NCI-H1092 treated with DMSO at 0.1 percent for 48 hours (cell line): Measurements from ENCODE around the gene MCCC2.
"Not testable (repeated sequence)": the region's sequence is repeated elsewhere in the genome, so short reads cannot be mapped to it uniquely, and the experiment has no call there.

Source experiments
- DNase-seq: peaks from one replicate; lab custom pipeline; 2025; lab: John Stamatoyannopoulos, UW

MCCC2 gene

GRCh38 chr5:71586941-71587765, at the start of gene MCCC2:
TSS of gene MCCC2 (plus strand) at chr5:71587340. CDS start at chr5:71587426, 86 bp downstream.
- DNase-seq: peak; percentile 86

- no peak for DNase-seq
Measured at GRCh38 chr5:71537687-71538086, 49.5 kb upstream of the MCCC2 start.

GRCh38 chr5:71550885-71551284, 36.3 kb upstream of the MCCC2 start:
- DNase-seq: not testable (repeated sequence)

GRCh38 chr5:71551582-71551981, 35.6 kb upstream of the MCCC2 start:
- DNase-seq: not testable (repeated sequence)

GRCh38 chr5:71552026-71552749, 35.0 kb upstream of the MCCC2 start:
- not testable (repeated sequence) for DNase-seq

GRCh38 chr5:71563161-71563560, 24.0 kb upstream of the MCCC2 start:
- no peak for DNase-seq

- DNase-seq: no peak
Measured at GRCh38 chr5:71564895-71565294, 22.2 kb upstream of the MCCC2 start.

GRCh38 chr5:71569748-71570509, 17.2 kb upstream of the MCCC2 start:
- no peak for DNase-seq

GRCh38 chr5:71571811-71572210, 15.3 kb upstream of the MCCC2 start:
- not testable (repeated sequence) for DNase-seq

GRCh38 chr5:71573591-71573990, 13.5 kb upstream of the MCCC2 start:
- DNase-seq: no peak

- not testable (repeated sequence) for DNase-seq
Measured at GRCh38 chr5:71575588-71575987, 11.6 kb upstream of the MCCC2 start.

GRCh38 chr5:71576241-71576640, 10.9 kb upstream of the MCCC2 start:
- no peak for DNase-seq

- not testable (repeated sequence) for DNase-seq
Measured at GRCh38 chr5:71577839-71578238, 9.3 kb upstream of the MCCC2 start.

GRCh38 chr5:71582945-71583584, 4.1 kb upstream of the MCCC2 start:
- DNase-seq: no peak

GRCh38 chr5:71586052-71586940, 844 bp upstream of the MCCC2 start:
- DNase-seq: no peak

GRCh38 chr5:71587766-71588532, 809 bp downstream of the MCCC2 start:
- DNase-seq: no peak

- DNase-seq: no peak
Measured at GRCh38 chr5:71588533-71588885, 1.4 kb downstream of the MCCC2 start.

- no peak for DNase-seq
Measured at GRCh38 chr5:71589903-71590302, 2.8 kb downstream of the MCCC2 start.

GRCh38 chr5:71591100-71591499, 4.0 kb downstream of the MCCC2 start:
- no peak for DNase-seq

GRCh38 chr5:71596169-71596568, 9.0 kb downstream of the MCCC2 start:
- DNase-seq: no peak
